A673 (cell line): ENCODE measurements around the gene TSPAN14. TPM values are rescaled to one million over a fixed set of nuclear protein-coding genes. Genes with fewer than 3 reads are reported as not detected.

Experiments
- BruUV-seq: library from RNA; stranded (reverse); fragments of 400-500 nt; replicated peaks from 2 replicates; lab custom pipeline; 2021; lab: Mats Ljungman, UMichigan
- CTCF ChIA-PET: fragments of 300-600 bp; sonication (Branson Sonifier 250); formaldehyde crosslinking; loops from one replicate; lab custom pipeline; 2022; ENCODE audit warnings: antibody characterized with exemption; lab: Charles Lee
- POLR2A ChIA-PET: fragments of 300-600 bp; sonication (Branson Sonifier 250); formaldehyde crosslinking; loops from one replicate; lab custom pipeline; 2022; ENCODE audit warnings: antibody characterized with exemption; ENCODE audit not compliant: low non-redundant PET; lab: Charles Lee
- DNase-seq: peaks from one replicate; pipeline ENCODE4 v3.0.0-alpha.2; 2015; ENCODE audit warnings: low spot score
- H3K27ac ChIP-seq: fragments of 200-600 bp; sonication (generic); 2 replicates; pipeline ENCODE4 v1.5.1; 2016; ENCODE audit warnings: mixed run types, low read depth, mild to moderate bottlenecking, mixed read lengths, antibody characterized with exemption, low read length; ENCODE audit not compliant: poor library complexity, severe bottlenecking
- H3K27me3 ChIP-seq: fragments of 200-600 bp; sonication (generic); replicated peaks from 2 replicates; pipeline ENCODE4 v1.6.1; 2017; ENCODE audit warnings: mixed run types, low read depth, mild to moderate bottlenecking, mixed read lengths, antibody characterized with exemption, low read length; ENCODE audit not compliant: insufficient read depth, poor library complexity
- H3K36me3 ChIP-seq: fragments of 200-600 bp; sonication (generic); 2 replicates; pipeline ENCODE4 v1.6.1; 2016; ENCODE audit warnings: mixed run types, mild to moderate bottlenecking, mixed read lengths, antibody characterized with exemption, low read length; ENCODE audit not compliant: insufficient read depth, poor library complexity, severe bottlenecking
- H3K4me1 ChIP-seq: fragments of 200-600 bp; sonication (generic); 2 replicates; pipeline ENCODE4 v1.6.1; 2017; ENCODE audit warnings: mixed run types, mild to moderate bottlenecking, mixed read lengths, antibody characterized with exemption, low read length; ENCODE audit not compliant: insufficient read depth, poor library complexity, severe bottlenecking
- H3K4me3 ChIP-seq: fragments of 200-600 bp; sonication (generic); 2 replicates; pipeline ENCODE4 v1.5.1; 2016; ENCODE audit warnings: low read depth, mixed run types, mild to moderate bottlenecking, mixed read lengths, low read length; ENCODE audit not compliant: poor library complexity, severe bottlenecking
- H3K9me3 ChIP-seq: fragments of 200-600 bp; sonication (generic); 2 replicates; pipeline ENCODE4 v1.6.1; 2016; ENCODE audit warnings: mixed run types, low read depth, mild to moderate bottlenecking, mixed read lengths, antibody characterized with exemption, low read length; ENCODE audit not compliant: poor library complexity, severe bottlenecking
- EZH2 ChIP-seq: fragments of 200-600 bp; sonication (generic); IDR thresholded peaks from 2 replicates; pipeline ENCODE4 v1.6.1; 2017; ENCODE audit warnings: borderline replicate concordance, low read depth, mild to moderate bottlenecking, mixed read lengths, antibody characterized with exemption, low read length; ENCODE audit not compliant: poor library complexity, severe bottlenecking
- intact Hi-C: fragments of 100-400 bp; cut with micrococcal nuclease; formaldehyde crosslinking; loops from one replicate; pipeline ENCODE4 v1.10.0; 2022; ENCODE audit not compliant: unreplicated experiment
- total RNA-seq: library from RNA; stranded (reverse); gene quantifications from 2 replicates; pipeline ENCODE4 v1.2.3, GENCODE V29; 2021
- TF ChIP-seq, protein P1 (sequence below): fragments of 300-800, 200-600 bp; sonication (generic); conservative IDR thresholded peaks from 2 replicates; pipeline ENCODE4 v1.5.1; 2017; ENCODE audit warnings: low read depth, mild to moderate bottlenecking, antibody characterized with exemption, low read length, moderate library complexity, mixed read lengths

Gene TSPAN14
- total RNA-seq, 1 experiment from 2014 or later: 50.4 TPM

DNA sequence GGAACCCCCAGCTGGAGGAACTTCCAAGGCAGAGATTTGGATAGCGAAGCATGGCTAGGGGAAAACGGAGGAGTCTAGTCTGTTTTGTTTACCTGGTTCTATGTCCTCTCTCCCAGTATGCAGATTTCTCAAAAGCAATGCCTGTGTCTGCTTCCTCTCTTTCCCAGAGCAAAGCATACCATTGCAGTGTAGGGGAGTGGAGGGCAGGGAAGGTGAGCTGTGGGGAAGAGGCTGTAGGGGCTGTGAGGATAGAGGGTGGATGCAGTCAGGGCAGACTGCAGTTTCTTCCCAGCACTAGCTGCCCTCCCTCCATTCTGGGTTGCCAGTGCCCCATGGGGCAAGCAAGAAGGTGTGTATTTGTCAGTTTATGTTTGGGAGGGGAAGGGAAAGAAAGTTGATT is 16.9 kb upstream of the TSPAN14 start:
- intact Hi-C loops: no loop called here
- no peaks in the 10 kb centered on the region for H3K9me3 ChIP-seq
- DNase-seq: no peak
- TF ChIP-seq, protein P1, sequence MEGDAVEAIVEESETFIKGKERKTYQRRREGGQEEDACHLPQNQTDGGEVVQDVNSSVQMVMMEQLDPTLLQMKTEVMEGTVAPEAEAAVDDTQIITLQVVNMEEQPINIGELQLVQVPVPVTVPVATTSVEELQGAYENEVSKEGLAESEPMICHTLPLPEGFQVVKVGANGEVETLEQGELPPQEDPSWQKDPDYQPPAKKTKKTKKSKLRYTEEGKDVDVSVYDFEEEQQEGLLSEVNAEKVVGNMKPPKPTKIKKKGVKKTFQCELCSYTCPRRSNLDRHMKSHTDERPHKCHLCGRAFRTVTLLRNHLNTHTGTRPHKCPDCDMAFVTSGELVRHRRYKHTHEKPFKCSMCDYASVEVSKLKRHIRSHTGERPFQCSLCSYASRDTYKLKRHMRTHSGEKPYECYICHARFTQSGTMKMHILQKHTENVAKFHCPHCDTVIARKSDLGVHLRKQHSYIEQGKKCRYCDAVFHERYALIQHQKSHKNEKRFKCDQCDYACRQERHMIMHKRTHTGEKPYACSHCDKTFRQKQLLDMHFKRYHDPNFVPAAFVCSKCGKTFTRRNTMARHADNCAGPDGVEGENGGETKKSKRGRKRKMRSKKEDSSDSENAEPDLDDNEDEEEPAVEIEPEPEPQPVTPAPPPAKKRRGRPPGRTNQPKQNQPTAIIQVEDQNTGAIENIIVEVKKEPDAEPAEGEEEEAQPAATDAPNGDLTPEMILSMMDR: no peak
- TF ChIP-seq EZH2: no peak
- no TSS peak for BruUV-seq
- POLR2A ChIA-PET: no interaction called here
- H3K27ac ChIP-seq: no peak overlapping the region
- H3K36me3 ChIP-seq: peaks cover 6% of the 10 kb centered on the region
- H3K27me3 ChIP-seq: no peaks in the 10 kb centered on the region
- CTCF ChIA-PET: no interaction called here
- no peak overlapping the region for H3K4me3 ChIP-seq
- no peaks in the 10 kb centered on the region for H3K4me1 ChIP-seq

DNA sequence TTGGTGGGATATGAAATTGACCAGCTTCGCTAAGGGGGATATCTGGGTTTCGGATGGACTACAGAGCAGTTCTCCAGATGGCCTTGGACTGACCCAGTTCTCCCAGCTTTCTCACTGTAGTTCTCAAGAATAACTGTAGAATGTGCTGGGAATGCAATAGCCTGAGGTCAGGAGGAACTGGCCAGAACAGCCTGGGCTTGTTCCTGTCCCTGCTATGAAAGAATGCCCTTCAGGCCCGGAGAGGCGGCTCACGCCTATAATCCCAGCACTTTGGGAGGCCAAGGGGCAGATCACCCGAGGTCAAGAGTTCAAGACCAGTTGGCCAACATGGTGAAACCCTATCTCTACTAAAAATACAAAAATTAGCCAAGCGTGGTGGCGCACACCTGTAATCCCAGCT is 12.3 kb upstream of the TSPAN14 start:
- Histone ChIP-seq H3K36me3 (no peaks in the 10 kb centered on the region), H3K27ac (no peak overlapping the region), H3K9me3 (no peaks in the 10 kb centered on the region), H3K4me3 (no peak overlapping the region), H3K4me1 (peaks cover 3% of the 10 kb centered on the region), H3K27me3 (no peaks in the 10 kb centered on the region)
- no TSS peak for BruUV-seq
- TF ChIP-seq, protein P1: no peak
- no peak for TF ChIP-seq EZH2
- intact Hi-C loops: loop anchor here (5.0 to 10.0 kb wide), 3 partner anchors 155 to 253 kb away; no protein-coding TSS in a partner anchor
- no peak for DNase-seq
- CTCF ChIA-PET: interaction anchor here (0.9 kb wide), 1 partner anchor 62 kb away, joined by 3 read pairs; no protein-coding TSS in a partner anchor
- POLR2A ChIA-PET: no interaction called here

DNA sequence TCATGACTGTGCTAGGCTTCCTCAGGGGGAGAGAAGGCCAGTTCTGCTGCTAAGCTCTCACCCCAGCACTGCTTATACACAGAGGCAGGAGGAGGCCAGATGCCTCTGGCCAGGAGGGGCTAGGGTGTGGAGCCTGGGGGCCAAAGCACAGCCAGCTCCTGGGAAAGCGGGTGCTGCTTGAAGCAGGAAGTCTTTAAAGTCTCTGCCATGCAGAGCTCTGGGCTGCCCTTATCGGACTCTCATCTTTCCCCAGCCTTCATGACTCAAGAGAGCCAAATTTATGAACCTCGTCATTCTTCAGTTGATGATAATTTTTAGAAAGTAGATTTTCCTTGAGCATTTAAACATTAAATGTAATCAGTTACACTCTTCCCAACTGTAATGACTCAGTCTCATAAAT is 11.2 kb upstream of the TSPAN14 start:
- TF ChIP-seq, protein P1: no peak
- TF ChIP-seq EZH2: no peak
- intact Hi-C loops: loop anchor here (5.0 to 10.0 kb wide), 3 partner anchors 154 to 252 kb away; no protein-coding TSS in a partner anchor
- Histone ChIP-seq H3K9me3 (no peaks in the 10 kb centered on the region), H3K4me1 (peaks cover 3% of the 10 kb centered on the region), H3K4me3 (no peak overlapping the region), H3K27me3 (no peaks in the 10 kb centered on the region), H3K27ac (no peak overlapping the region), H3K36me3 (no peaks in the 10 kb centered on the region)
- no peak for DNase-seq
- BruUV-seq: no TSS peak
- CTCF ChIA-PET: no interaction called here
- POLR2A ChIA-PET: no interaction called here
